GM12865 (cell line): ENCODE measurements around the gene CDIP1.

Source experiments
- DNase-seq: peaks from one replicate; pipeline ENCODE4 v3.0.0; 2010; ENCODE audit warnings: low read depth
- H3K4me3 ChIP-seq: 2 replicates; pipeline ENCODE4 v1.5.1; 2011; ENCODE audit warnings: mild to moderate bottlenecking, low read depth, low read length, control low read depth
- CTCF ChIP-seq: IDR thresholded peaks from 2 replicates; pipeline ENCODE4 v1.5.1; 2011; ENCODE audit warnings: low read length, control low read depth, low read depth, inconsistent platforms; ENCODE audit not compliant: insufficient read depth; ENCODE audit errors: missing control alignments

CDIP1 gene

DNA sequence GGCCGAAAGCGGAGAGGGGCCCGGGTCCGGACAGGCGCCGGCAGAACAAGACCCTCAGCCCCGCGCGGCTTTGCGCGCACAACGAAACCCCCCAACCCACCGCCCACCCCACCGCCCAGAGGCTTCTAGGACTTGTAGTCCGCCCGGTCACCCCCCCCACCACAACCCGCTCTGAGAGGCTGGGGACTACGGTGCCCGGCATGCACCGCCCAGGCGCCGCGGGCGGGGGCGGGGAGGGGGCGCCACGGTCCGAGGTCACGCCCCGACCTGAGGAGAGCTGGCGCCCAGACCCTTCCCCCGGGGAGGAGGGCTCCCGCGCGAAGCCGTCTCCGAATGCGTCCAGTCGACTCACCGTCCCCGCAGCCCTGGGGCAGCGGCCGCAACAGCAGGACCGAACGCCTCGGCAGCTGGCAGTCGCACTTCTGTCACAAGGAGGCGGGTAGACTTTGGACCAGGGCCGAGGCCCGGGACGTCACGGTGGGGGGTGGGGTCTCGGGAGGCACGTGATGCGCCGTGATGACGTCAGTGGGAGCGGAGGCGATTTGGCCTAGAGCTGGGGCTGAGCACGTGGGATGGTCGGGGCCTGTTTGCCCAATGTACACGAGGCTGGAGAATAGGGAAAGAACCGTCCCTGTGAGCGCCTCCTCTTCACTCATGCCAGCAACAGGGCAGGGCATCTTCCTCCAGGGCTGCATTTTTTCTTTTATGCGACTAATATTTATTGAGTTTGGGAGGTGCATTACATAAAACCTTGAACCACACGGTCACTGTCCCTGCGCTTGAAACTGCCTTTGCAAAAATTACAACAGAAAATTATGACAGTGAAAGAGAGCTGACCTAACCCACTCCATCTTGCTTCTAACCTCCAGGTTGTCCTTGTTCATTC, at the start of gene CDIP1:
Gene CDIP1, minus strand, starts transcription at position 424 of the 886 bp plus-strand sequence. CDS start 24,643 bp downstream, outside the sequence.
- no peak for TF ChIP-seq CTCF
- peak within 1 kb of the TSS; percentile 66 for H3K4me3 ChIP-seq
- DNase-seq: peak; percentile 96

- no peak for TF ChIP-seq CTCF
- no peak overlapping the region for H3K4me3 ChIP-seq
- no peak for DNase-seq
These were observed 47.7 kb upstream of the CDIP1 start for GRCh38 chr16:4586291-4586690.

DNA sequence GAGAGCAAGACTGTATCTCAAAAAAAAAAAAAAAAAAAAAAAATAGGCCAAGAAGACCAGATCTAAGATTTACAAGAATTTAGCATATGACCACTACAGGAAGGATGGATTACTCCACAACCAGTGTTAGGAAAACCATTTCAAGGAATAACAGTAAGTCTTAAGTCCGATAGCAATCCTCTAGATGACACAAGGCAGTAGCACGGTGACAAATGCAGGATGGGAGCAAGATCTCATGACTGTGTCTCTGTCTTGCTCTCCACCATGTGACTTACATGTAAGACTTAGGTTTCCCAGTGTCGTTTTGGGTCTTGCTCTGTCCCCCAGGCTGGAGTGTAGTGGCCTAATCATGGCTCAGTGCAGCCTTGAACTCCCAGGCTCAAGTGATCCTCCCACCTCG, 45.3 kb upstream of the CDIP1 start:
- no peak for TF ChIP-seq CTCF
- no peak for DNase-seq

DNA sequence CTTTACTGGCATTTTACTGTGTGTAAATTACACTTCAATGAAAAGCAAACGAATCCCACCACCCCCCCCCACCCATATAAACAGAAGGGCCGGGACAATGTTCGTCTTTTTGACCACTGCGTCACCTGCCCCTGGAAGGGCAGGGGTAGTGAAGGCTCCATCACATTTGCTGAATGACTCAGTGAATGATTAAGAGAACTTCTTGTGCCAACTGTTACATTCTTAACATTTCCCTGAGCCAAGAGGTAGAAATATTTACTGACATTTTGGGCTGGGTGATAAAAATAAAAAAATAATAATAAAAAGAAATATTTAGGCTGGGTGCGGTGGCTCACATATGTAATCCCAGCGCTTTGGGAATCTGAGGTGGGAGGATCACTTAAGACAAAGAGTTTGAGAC, 41.7 kb upstream of the CDIP1 start:
- TF ChIP-seq CTCF: no peak
- no peak for DNase-seq
- no peak overlapping the region for H3K4me3 ChIP-seq

More for the DNA sequence above, 45.3 kb upstream of the CDIP1 start:
- H3K4me3 ChIP-seq: no peak overlapping the region

DNA sequence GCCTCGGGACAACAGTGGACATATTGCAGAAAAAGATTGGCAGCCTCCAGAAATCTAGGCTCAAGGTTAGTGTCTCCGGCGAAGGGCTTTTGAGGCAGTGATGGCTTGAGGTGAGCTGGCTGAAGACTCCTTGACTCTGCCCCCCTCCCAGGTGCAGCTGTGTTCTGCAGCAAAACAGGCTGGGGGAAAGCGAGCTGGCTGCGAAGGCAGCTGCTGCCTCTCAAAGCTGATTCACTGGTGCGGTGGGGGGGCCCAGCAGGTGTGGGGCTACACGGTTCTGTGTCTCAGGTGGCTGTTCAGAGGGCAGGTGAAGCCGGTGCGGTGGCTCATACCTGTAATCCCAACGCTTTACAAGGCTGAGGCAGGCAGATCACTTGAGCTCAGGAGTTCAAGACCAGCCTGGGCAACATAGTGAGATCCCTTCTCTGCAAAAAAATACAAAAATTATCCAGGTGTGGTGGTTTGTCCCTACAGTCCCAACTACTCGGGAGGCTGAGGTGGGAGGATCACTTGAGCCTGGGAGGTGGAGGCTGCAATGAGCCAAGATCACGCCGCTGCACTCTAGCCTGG, 40.5 kb upstream of the CDIP1 start:
- no peak for TF ChIP-seq CTCF
- H3K4me3 ChIP-seq: no peak overlapping the region
- DNase-seq: no peak

DNA sequence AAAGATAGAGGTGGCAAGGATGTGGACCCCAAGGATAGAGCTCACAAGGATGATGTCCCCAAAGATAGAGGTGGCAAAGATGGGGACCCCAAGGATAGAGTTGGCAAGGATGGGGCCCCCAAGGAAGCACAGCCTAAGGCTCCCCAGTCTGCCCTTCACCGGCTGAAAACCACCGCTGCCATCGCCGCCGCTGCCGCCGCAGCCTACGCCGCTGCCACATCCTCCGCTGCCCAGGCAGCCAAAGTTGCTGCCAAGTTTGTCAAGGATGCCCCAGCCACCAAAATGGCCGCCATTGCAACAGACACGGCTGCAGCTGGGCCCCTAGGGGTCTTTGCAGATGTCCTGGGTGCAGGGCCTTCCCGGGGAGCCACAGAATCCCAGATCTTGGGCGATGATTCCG, 37.4 kb upstream of the CDIP1 start:
- no peak overlapping the region for H3K4me3 ChIP-seq
- TF ChIP-seq CTCF: no peak
- no peak for DNase-seq
